PFSK-1 (cell line): Measurements from ENCODE around the gene GDF10.

Source experiments
- FOXP2 ChIP-seq: optimal IDR thresholded peaks from 2 replicates; pipeline ENCODE3; 2011; ENCODE audit warnings: borderline replicate concordance, control low read depth, inconsistent platforms; ENCODE audit not compliant: insufficient read depth; ENCODE audit errors: extremely low read length, extremely low read depth
- POLR2AphosphoS5 ChIP-seq: IDR thresholded peaks from 2 replicates; pipeline ENCODE4 v1.6.1; 2012; ENCODE audit warnings: low read depth, mild to moderate bottlenecking, control low read depth, low read length, moderate library complexity
- SIN3A ChIP-seq: IDR thresholded peaks from 2 replicates; pipeline ENCODE4 v1.6.1; 2012; ENCODE audit warnings: mild to moderate bottlenecking, low read length, moderate library complexity, borderline replicate concordance; ENCODE audit not compliant: insufficient read depth
- TAF1 ChIP-seq: IDR thresholded peaks from 2 replicates; pipeline ENCODE4 v1.6.1; 2012; ENCODE audit warnings: low read length, control low read depth, borderline replicate concordance; ENCODE audit not compliant: insufficient read depth
- TF ChIP-seq, protein P1 (sequence below), 2 experiments: IDR thresholded peaks; 2 replicates each; pipeline versions ENCODE4 v1.6.1 to v1.8.0; 2011 to 2012; ENCODE audit warnings: low read depth in 2 of 2, low read length in 2 of 2, control low read depth in 1 of 2, inconsistent platforms in 1 of 2, mild to moderate bottlenecking in 1 of 2, moderate library complexity in 1 of 2; ENCODE audit not compliant: insufficient read depth in 1 of 2

GDF10 gene

DNA sequence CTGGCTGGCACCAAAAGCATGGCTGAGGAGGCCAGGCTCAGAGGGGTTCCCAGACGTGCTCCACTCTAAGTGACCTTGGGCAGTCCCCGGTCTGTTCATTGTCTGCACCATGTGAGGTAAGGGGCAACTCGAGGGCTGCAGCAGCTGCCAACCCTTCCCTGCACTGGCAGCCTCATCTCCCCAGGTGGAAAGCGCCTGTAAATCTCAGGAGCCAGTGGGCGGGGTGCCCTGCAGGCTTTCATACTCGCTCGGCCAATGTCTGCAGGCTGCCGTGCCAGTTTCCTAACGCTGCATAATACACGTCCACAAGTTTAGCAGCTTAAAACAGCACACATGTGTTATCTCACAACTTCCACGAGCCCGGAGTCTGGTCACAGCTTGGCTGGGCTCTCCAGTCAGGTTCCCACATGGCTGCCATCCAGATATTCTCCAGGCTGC lies 12.6 kb upstream of the GDF10 start:
- TF ChIP-seq FOXP2 = no peak
- no peak for TF ChIP-seq SIN3A
- no peak for TF ChIP-seq POLR2AphosphoS5
- TF ChIP-seq, protein P1, sequence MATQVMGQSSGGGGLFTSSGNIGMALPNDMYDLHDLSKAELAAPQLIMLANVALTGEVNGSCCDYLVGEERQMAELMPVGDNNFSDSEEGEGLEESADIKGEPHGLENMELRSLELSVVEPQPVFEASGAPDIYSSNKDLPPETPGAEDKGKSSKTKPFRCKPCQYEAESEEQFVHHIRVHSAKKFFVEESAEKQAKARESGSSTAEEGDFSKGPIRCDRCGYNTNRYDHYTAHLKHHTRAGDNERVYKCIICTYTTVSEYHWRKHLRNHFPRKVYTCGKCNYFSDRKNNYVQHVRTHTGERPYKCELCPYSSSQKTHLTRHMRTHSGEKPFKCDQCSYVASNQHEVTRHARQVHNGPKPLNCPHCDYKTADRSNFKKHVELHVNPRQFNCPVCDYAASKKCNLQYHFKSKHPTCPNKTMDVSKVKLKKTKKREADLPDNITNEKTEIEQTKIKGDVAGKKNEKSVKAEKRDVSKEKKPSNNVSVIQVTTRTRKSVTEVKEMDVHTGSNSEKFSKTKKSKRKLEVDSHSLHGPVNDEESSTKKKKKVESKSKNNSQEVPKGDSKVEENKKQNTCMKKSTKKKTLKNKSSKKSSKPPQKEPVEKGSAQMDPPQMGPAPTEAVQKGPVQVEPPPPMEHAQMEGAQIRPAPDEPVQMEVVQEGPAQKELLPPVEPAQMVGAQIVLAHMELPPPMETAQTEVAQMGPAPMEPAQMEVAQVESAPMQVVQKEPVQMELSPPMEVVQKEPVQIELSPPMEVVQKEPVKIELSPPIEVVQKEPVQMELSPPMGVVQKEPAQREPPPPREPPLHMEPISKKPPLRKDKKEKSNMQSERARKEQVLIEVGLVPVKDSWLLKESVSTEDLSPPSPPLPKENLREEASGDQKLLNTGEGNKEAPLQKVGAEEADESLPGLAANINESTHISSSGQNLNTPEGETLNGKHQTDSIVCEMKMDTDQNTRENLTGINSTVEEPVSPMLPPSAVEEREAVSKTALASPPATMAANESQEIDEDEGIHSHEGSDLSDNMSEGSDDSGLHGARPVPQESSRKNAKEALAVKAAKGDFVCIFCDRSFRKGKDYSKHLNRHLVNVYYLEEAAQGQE (IDR thresholded peaks at IDR 0.05; ENCODE audit: insufficient read depth in 1 of 2, low read depth in 2 of 2, low read length in 2 of 2) = no peak
- TF ChIP-seq TAF1 = no peak

DNA sequence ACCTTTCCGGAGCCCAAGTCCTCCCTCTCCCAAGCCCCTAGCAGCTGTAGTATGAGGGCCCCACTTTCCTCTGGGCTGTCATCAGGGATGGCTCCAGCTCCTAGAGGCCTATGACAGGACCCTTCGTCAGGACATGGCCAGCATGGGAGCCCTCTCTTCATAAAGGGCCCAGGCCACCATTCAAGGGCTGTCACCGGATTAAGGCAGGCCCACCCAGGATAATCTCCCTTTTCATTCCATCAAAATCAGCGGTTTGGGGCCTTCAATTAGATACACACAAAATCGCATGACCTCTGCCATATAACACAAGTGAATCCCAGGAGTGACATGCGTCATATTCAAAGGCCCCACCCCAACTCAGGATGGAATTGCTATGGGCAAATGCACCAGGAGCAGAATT lies 12.2 kb upstream of the GDF10 start:
- TF ChIP-seq TAF1 (no peak), FOXP2 (no peak), POLR2AphosphoS5 (no peak), SIN3A (no peak)
- TF ChIP-seq, protein P1 (IDR thresholded peaks at IDR 0.05; ENCODE audit: insufficient read depth in 1 of 2, low read depth in 2 of 2, low read length in 2 of 2) = no peak

DNA sequence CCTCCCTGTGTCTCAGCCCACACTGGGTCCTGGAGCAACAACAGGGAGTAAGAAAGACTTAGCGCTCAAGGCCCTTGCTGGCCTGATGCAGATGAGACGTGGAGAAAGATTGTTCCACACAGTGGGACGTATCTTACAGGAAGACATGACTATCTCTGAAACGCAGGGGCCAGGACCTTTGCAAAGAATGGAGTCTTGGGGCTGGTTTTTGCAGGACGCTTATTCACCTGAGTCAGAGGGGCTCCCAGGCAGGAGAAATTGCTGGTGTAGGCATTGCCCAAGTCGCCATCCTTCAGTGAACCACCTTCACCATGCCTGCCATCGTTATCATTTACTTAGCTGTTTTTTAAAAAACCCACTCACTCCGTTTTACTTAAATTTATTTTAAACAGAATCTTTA lies 11.8 kb upstream of the GDF10 start:
- TF ChIP-seq TAF1 (no peak), SIN3A (no peak)

DNA sequence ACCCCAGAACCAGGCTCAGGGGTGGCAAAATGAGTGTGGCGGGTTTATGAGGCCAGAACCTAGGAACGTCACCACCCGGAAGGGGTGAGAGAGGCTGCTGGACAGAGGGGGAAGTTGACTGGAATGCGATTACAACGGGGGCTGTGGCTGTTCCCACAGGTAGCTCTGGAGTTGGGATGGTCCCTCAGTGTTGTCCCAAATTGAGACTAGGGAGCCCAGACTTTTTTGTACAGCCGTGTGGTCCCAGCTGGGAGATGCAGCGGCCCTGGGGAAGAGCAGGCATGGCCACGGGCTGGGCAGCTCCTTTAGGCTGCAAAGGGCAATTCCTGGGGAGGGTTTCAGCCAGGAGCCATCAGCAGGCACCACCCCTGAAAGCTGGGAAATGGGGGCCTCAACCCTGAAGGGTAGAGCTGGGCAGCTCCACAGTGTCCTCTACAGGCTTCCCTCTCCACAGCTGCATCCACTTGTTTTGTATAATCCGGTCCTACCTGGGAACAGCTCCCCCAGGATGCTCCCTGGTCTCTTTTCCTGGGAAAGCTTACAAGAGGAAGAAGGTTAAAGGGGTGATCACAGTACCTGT lies 11.0 kb upstream of the GDF10 start:
- no peak for TF ChIP-seq FOXP2
- no peak for TF ChIP-seq TAF1
- no peak for TF ChIP-seq POLR2AphosphoS5
- no peak for TF ChIP-seq SIN3A
- TF ChIP-seq, protein P1 (IDR thresholded peaks at IDR 0.05; ENCODE audit: insufficient read depth in 1 of 2, low read depth in 2 of 2, low read length in 2 of 2) = no peak

DNA sequence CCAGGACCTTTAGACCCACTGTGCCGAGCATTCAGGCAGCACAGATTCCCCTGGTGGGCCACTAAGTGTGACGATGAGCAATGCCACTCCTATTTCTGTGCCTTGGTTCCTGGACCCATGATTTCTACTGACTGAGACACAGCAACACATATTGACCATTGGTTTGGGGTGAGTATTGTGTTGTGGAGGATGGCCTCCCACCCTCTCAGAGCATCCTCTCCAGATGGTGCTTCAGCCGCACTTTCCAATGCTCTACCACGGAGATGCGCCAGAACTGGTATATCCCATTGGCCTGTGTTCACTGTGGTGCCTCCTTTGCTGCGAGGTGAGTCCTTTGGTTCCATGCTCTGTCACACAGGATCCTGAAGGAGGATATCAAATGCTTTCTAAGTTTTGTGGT lies 10.1 kb upstream of the GDF10 start:
- TF ChIP-seq POLR2AphosphoS5 = no peak
- no peak for TF ChIP-seq TAF1
- no peak for TF ChIP-seq FOXP2
- TF ChIP-seq, protein P1 (IDR thresholded peaks at IDR 0.05; ENCODE audit: insufficient read depth in 1 of 2, low read depth in 2 of 2, low read length in 2 of 2) = no peak
- no peak for TF ChIP-seq SIN3A
